Peyer's patch (tissue), 4 donors: Measurements from ENCODE around the gene COQ10B. TPM values are rescaled to one million over a fixed set of nuclear protein-coding genes. Genes with fewer than 3 reads are reported as not detected.
"Not testable (repeated sequence)": the region's sequence is repeated elsewhere in the genome, so short reads cannot be mapped to it uniquely, and the experiment has no call there.

Experiments
- DNase-seq, 3 donors: peaks; one replicate each; pipeline ENCODE4 v3.0.0-alpha.2; 2017 to 2019
- H3K27ac ChIP-seq, 4 donors: fragments of 200-600 bp; sonication (generic); one replicate each; pipeline ENCODE4 v1.5.1; 2016 to 2019
- H3K27me3 ChIP-seq, 2 donors: fragments of 200-600 bp; sonication (generic); one replicate each; pipeline ENCODE4 v1.5.1; 2019
- H3K36me3 ChIP-seq, 3 donors: fragments of 200-600 bp; sonication (generic); one replicate each; pipeline ENCODE4 v1.5.1; 2016 to 2019
- H3K4me1 ChIP-seq, 4 donors: fragments of 200-600 bp; sonication (generic); one replicate each; pipeline ENCODE4 v1.5.1; 2016 to 2019
- H3K4me3 ChIP-seq, 4 donors: fragments of 200-600 bp; sonication (generic); 1 replicate in 3 of 4; 2 replicates in 1 of 4; pipeline ENCODE4 v1.5.1; 2016 to 2019; ENCODE audit warnings: mild to moderate bottlenecking in 1 of 4
- H3K9me3 ChIP-seq, 4 donors: fragments of 200-600 bp; sonication (generic); one replicate each; pipeline ENCODE4 v1.5.1; 2016 to 2019; ENCODE audit warnings: mild to moderate bottlenecking in 1 of 4
- CTCF ChIP-seq, 6 experiments: fragments of 450-650 bp in 4 of 6; fragments of 200-600 bp in 2 of 6; sonication (generic) in 1 of 6; IDR thresholded peaks; one replicate each; pipeline ENCODE4 v1.5.1; 2017 to 2019; ENCODE audit warnings: antibody characterized with exemption in 6 of 6, mild to moderate bottlenecking in 3 of 6, moderate library complexity in 1 of 6
- POLR2A ChIP-seq, 2 donors: fragments of 450-650 bp; IDR thresholded peaks; one replicate each; pipeline ENCODE4 v1.5.1; 2017; ENCODE audit warnings: antibody characterized with exemption in 2 of 2, mild to moderate bottlenecking in 2 of 2, moderate library complexity in 2 of 2
- total RNA-seq, 4 donors: library from RNA; depleted of rRNA; stranded (reverse); fragments of >200 nt; gene quantifications; one replicate each; pipeline ENCODE4 v1.1.0, GENCODE V29; 2016

The COQ10B gene
- total RNA-seq, 4 donors from 2014 or later: 14.4 to 30.3 (median 22.3) TPM

- no peak for DNase-seq
- Histone ChIP-seq H3K4me1 (peaks cover 0 to 68% (median 17%) of the 10 kb centered on the region in 4 donors), H3K9me3 (no peaks in the 10 kb centered on the region), H3K27ac (peak overlapping the region in 1 of 4 donors; percentile 12), H3K4me3 (peak overlapping the region in 1 of 4 donors; percentile 9), H3K36me3 (no peaks in the 10 kb centered on the region), H3K27me3 (no peaks in the 10 kb centered on the region)
- no peak for TF ChIP-seq CTCF (IDR thresholded peaks at IDR 0.05)
- no peak for TF ChIP-seq POLR2A (IDR thresholded peaks at IDR 0.05)
These were observed 21.5 kb upstream of the COQ10B start for GRCh38 chr2:197431858-197432257.

GRCh38 chr2:197432527-197432926 is 20.8 kb upstream of the COQ10B start:
- not testable (repeated sequence) for H3K27me3 ChIP-seq, DNase-seq, H3K27ac ChIP-seq, H3K9me3 ChIP-seq, H3K36me3 ChIP-seq
- H3K4me3 ChIP-seq: peak overlapping the region in 1 of 4 donors; percentile 95
- H3K4me1 ChIP-seq: peaks cover 0 to 62% (median 17%) of the 10 kb centered on the region in 4 donors

- peak overlapping the region; percentile 78 to 97 (median 88) for H3K4me3 ChIP-seq
- TF ChIP-seq CTCF (IDR thresholded peaks at IDR 0.05): no peak
- TF ChIP-seq POLR2A (IDR thresholded peaks at IDR 0.05): no peak
- H3K27ac ChIP-seq: peak overlapping the region; percentile 87 to 95 (median 91)
- no peaks in the 10 kb centered on the region for H3K9me3 ChIP-seq
- peaks cover 0 to 49% (median 17%) of the 10 kb centered on the region in 4 donors for H3K4me1 ChIP-seq
- H3K36me3 ChIP-seq: no peaks in the 10 kb centered on the region
- DNase-seq: no peak
- no peaks in the 10 kb centered on the region for H3K27me3 ChIP-seq
These were observed 19.4 kb upstream of the COQ10B start for GRCh38 chr2:197433780-197434438.

GRCh38 chr2:197434541-197435513 is 18.5 kb upstream of the COQ10B start, which contains the start of gene SF3B1:
TSS of gene SF3B1 (minus strand) at chr2:197435028. CDS start at chr2:197434999, 29 bp downstream.
- Histone ChIP-seq H3K4me3 (peak within 1 kb of the TSS; percentile 78 to 97 (median 88)), H3K27ac (peak within 1 kb of the TSS; percentile 87 to 95 (median 91)), H3K27me3 (no peaks in the 10 kb centered on the region), H3K9me3 (no peaks in the 10 kb centered on the region), H3K36me3 (no peaks in the 10 kb centered on the region), H3K4me1 (peaks cover 0 to 40% (median 17%) of the 10 kb centered on the region in 4 donors)
- DNase-seq: peak; percentile 99
- TF ChIP-seq POLR2A (IDR thresholded peaks at IDR 0.05) (peak; percentile 90 to 94), CTCF (IDR thresholded peaks at IDR 0.05) (no peak)

GRCh38 chr2:197435598-197436420 is 17.5 kb upstream of the COQ10B start:
- no peak for DNase-seq
- Histone ChIP-seq H3K27me3 (no peaks in the 10 kb centered on the region), H3K36me3 (no peaks in the 10 kb centered on the region), H3K9me3 (no peaks in the 10 kb centered on the region), H3K4me1 (peaks cover 0 to 35% (median 14%) of the 10 kb centered on the region in 4 donors), H3K27ac (peak overlapping the region; percentile 87 to 95 (median 91)), H3K4me3 (peak overlapping the region; percentile 78 to 97 (median 88))
- no peak for TF ChIP-seq POLR2A (IDR thresholded peaks at IDR 0.05)
- TF ChIP-seq CTCF (IDR thresholded peaks at IDR 0.05): no peak
